ENCODE data around the gene SYNGR1. TPM values are rescaled to one million over a fixed set of nuclear protein-coding genes. Genes with fewer than 3 reads are reported as not detected.
A peak's percentile ranks its signal among the peaks of the same experiment; 100 is the strongest.

The SYNGR1 gene
- total RNA-seq (2014; rRNA removed; shearing (Covaris generic)), result 12.7 and 12.8 TPM in 2 replicates
- 10.7 and 16.6 TPM in 2 replicates for polyA plus RNA-seq (2015; cell fraction: cytosol; rRNA removed)
- 14.1 and 15.5 TPM in 2 replicates for polyA plus RNA-seq (2015; cell fraction: nucleus; rRNA removed)

DNA sequence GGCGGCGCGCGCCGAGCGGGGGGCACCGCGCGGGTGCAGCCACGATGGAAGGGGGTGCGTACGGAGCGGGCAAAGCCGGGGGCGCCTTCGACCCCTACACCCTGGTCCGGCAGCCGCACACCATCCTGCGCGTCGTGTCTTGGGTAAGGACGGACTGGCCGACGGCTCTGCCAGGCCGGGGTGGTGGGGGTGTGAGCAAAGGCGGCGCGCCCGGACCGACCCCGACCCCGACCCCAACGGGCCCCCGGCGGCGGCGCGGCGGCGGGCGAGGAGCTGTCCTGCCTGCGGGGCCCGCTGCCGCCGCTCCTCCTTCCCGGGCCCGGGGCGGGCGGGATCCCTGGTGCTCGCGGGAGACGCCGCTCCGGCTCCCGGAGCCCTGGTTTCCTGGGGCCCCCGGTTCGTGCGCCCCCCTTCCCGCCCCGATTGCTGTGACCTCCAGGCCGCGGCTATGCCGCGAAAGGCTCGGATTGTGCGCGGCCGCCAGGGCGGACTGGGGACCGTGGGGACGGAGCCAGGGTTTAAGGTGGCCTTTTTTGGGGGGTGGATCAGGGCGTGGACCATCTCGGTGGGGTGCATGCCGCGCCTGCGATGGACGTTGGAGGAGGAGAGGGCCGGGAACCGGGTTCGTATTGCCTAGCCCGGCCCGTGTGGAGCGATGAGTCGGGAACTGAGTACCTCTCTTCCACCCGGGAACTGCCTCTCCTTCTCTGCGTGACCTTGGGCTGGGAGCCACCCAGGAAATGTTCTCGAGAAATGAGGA lies at the start of gene SYNGR1:
TSS of gene SYNGR1 (plus strand) at position 25 of the 760 bp plus-strand sequence. CDS start at position 45, 20 bp downstream.
- DNase-seq (ENCODE audit: low read depth), result no peak

DNA sequence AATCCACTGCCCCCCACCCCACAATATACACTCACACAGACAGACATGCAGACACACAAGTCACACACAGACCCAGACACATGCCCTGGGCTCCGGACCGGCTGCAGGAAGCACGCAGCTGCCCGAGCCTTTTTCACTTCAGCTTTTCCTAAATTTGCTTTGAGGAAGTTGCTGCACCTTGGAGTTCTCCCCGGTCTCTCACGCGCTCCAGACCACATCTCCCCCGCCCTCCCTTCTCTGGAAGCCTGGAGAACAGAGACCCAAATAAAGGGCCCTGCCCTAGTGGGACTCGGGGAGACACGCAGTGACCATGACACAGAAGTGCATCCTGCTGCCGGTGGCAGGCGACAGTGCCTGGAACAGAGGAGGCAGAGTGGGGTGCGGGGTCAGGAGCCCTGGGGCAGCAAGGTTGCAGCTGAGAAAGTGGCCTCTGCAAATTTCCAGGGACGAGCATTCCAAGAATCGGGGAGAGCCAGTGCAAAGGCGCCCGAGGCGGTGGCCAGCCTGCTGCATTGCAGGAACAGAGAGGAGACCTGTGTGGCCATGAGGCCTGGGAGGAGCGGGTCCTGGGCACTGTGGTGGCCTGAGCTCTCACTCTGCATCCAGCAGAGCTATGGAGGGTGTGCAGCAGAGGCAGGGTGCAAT lies 49.5 kb upstream of the SYNGR1 start:
- no peak for DNase-seq (ENCODE audit: low read depth)

DNA sequence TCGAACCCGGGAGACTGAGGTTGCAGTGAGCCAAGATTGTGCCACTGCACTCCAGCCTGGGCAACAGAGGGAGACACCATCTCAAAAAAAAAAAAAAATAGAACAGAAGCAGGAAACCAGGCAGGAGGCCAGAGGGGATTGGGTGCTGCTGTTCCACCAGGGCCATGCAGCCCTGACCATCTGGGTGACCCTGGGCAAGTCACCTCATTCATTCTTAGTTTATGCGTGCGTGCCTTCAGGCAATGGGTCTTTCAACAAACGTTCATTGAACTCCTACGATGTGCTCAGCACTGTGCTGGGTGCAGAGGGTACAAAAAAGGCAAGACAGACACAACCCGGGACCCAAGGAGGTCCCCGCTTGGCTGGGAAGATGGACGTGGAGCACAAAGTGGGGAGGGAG lies 48.7 kb upstream of the SYNGR1 start:
- no peak for DNase-seq (ENCODE audit: low read depth)

DNA sequence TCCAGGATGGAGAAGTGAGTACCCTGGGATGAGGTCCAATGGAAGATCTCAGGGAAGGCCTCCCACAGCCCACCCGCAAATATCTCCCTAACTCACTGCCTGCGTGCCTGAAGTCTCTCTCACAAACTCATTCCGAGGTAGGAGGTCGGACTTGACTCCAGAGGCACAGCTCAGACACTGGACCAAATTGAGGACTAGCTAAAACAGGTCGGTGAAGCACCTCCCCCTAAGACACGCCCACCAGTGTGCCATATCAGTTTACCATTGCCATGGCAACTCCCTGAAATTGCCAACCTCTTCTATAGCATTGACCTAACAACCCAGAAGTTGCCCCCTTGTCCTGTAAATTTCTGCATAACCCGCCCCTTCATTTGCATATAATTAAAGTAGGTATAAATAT lies 47.9 kb upstream of the SYNGR1 start:
- no peak for DNase-seq (ENCODE audit: low read depth)

DNA sequence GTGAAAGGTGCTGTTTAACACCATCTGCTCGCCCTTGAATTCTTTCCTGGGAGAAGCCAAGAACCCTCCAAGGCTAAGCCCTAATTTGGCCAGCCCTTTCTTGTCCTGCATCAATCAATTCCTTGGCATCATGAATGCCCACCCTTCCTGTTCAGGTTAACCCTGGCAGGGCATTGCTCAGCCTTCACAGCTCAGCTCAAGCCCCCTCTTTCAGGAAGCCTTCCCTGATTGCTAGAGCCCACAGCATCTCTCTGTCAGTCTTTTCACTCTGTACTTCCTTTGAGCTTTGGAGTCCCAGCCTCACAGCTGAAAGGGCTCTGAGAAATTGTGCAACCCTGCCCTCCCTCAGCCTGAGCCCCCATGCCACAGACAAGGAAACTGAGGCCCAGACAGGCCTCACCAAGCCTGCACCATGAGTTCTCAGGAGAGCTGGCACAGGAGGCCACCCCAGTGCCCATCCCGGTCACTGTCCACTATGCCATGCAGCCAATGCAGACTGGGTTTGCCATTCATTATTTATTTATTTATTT lies 47.3 kb upstream of the SYNGR1 start:
- no peak for DNase-seq (ENCODE audit: low read depth)

GRCh38 chr22:39303358-39303757 lies 46.4 kb upstream of the SYNGR1 start:
- DNase-seq (ENCODE audit: low read depth), result no peak

- DNase-seq (ENCODE audit: low read depth), result no peak
Observed at GRCh38 chr22:39303892-39304671, 45.7 kb upstream of the SYNGR1 start.

GRCh38 chr22:39306456-39307361 lies 43.1 kb upstream of the SYNGR1 start:
- no peak for DNase-seq (ENCODE audit: low read depth)

- DNase-seq (ENCODE audit: low read depth), result peak; percentile 93
Observed at GRCh38 chr22:39308614-39309363, 41.0 kb upstream of the SYNGR1 start.

- peak; percentile 49 for DNase-seq (ENCODE audit: low read depth)
Observed at GRCh38 chr22:39309364-39309861, 40.4 kb upstream of the SYNGR1 start.

- peak; percentile 78 for DNase-seq (ENCODE audit: low read depth)
Observed at GRCh38 chr22:39309881-39310714, 39.7 kb upstream of the SYNGR1 start.

- peak; percentile 77 for DNase-seq (ENCODE audit: low read depth)
Observed at GRCh38 chr22:39311592-39312400, 38.0 kb upstream of the SYNGR1 start.

DNA sequence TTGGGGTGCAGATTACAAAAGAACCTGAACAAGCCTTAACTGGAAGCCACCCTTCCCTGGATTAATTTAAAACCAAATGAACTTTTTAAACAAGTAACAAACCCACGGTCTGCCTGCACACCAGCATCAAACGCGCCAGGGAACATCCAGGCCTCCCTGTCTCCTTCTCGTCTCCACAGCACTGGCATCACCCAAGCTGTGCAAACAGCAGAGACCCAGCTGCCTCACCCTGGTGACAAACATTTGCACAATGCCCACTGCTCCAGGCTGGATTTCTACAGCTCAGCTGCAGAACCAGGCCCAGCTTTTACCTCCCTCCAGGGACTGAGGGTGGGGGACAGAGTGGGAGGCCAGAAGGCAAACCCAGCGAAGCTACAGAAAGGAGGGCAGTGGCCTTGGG lies 37.4 kb upstream of the SYNGR1 start:
- no peak for DNase-seq (ENCODE audit: low read depth)

GRCh38 chr22:39313258-39314001 lies 36.4 kb upstream of the SYNGR1 start:
- no peak for DNase-seq (ENCODE audit: low read depth)

GRCh38 chr22:39314251-39314971 lies 35.4 kb upstream of the SYNGR1 start:
- no peak for DNase-seq (ENCODE audit: low read depth)

GRCh38 chr22:39315389-39315788 lies 34.4 kb upstream of the SYNGR1 start:
- DNase-seq (ENCODE audit: low read depth), result no peak
